HG02885 (cell line): Measurements from ENCODE around the gene NR6A1.
A peak's percentile ranks its signal among the peaks of the same experiment; 100 is the strongest.
"Not testable (repeated sequence)": the region's sequence is repeated elsewhere in the genome, so short reads cannot be mapped to it uniquely, and the experiment has no call there.

ENCODE experiments used
- ATAC-seq: cut with Tn5 transposase; IDR thresholded peaks from one replicate; pipeline ENCODE4 v1.9.1; 2021; ENCODE audit warnings: mild to moderate bottlenecking; ENCODE audit not compliant: unreplicated experiment, poor library complexity

NR6A1 gene

GRCh38 chr9:124778575-124779367 lies 7.7 kb upstream of the NR6A1 start:
- no peak for ATAC-seq

- ATAC-seq: no peak
Measured at GRCh38 chr9:124776954-124777648, 6.0 kb upstream of the NR6A1 start, which contains the start of gene OLFML2A. TSS of gene OLFML2A (plus strand) at chr9:124777133. CDS start at chr9:124777271, 138 bp downstream.

- no peak for ATAC-seq
Measured at GRCh38 chr9:124776618-124776953, 5.5 kb upstream of the NR6A1 start.

- ATAC-seq: peak; percentile 27
Measured at GRCh38 chr9:124774129-124774978, 3.2 kb upstream of the NR6A1 start.

GRCh38 chr9:124773473-124774128 lies 2.5 kb upstream of the NR6A1 start:
- ATAC-seq: no peak

- ATAC-seq: not testable (repeated sequence)
Measured at GRCh38 chr9:124772877-124773276, 1.8 kb upstream of the NR6A1 start.

GRCh38 chr9:124771867-124772679 lies 962 bp upstream of the NR6A1 start:
- no peak for ATAC-seq

GRCh38 chr9:124770359-124771020 lies 621 bp downstream of the NR6A1 start:
- ATAC-seq: peak; percentile 7

- ATAC-seq: no peak
Measured at GRCh38 chr9:124769549-124770358, 1.4 kb downstream of the NR6A1 start.

- ATAC-seq: no peak
Measured at GRCh38 chr9:124768750-124769548, 2.2 kb downstream of the NR6A1 start.

- no peak for ATAC-seq
Measured at GRCh38 chr9:124768334-124768733, 2.8 kb downstream of the NR6A1 start.

- ATAC-seq: no peak
Measured at GRCh38 chr9:124767821-124768220, 3.3 kb downstream of the NR6A1 start.

- no peak for ATAC-seq
Measured at GRCh38 chr9:124766815-124767554, 4.1 kb downstream of the NR6A1 start.

GRCh38 chr9:124766326-124766725 lies 4.8 kb downstream of the NR6A1 start:
- ATAC-seq: no peak

- ATAC-seq: no peak
Measured at GRCh38 chr9:124765439-124765835, 5.7 kb downstream of the NR6A1 start.

GRCh38 chr9:124764774-124765438 lies 6.2 kb downstream of the NR6A1 start:
- ATAC-seq: peak; percentile 57
